IPS-NIHi7 (cell line): ENCODE data around the gene CDKN1B.
"Not testable (repeated sequence)": the region's sequence is repeated elsewhere in the genome, so short reads cannot be mapped to it uniquely, and the experiment has no call there.

Source experiments
- DNase-seq: peaks from one replicate; pipeline ENCODE4 v3.0.0; 2012; ENCODE audit warnings: mixed read lengths; ENCODE audit errors: extremely low spot score

The CDKN1B gene

GRCh38 chr12:12724421-12725085, 7.4 kb downstream of the CDKN1B start:
- peak; percentile 30 for DNase-seq

DNA sequence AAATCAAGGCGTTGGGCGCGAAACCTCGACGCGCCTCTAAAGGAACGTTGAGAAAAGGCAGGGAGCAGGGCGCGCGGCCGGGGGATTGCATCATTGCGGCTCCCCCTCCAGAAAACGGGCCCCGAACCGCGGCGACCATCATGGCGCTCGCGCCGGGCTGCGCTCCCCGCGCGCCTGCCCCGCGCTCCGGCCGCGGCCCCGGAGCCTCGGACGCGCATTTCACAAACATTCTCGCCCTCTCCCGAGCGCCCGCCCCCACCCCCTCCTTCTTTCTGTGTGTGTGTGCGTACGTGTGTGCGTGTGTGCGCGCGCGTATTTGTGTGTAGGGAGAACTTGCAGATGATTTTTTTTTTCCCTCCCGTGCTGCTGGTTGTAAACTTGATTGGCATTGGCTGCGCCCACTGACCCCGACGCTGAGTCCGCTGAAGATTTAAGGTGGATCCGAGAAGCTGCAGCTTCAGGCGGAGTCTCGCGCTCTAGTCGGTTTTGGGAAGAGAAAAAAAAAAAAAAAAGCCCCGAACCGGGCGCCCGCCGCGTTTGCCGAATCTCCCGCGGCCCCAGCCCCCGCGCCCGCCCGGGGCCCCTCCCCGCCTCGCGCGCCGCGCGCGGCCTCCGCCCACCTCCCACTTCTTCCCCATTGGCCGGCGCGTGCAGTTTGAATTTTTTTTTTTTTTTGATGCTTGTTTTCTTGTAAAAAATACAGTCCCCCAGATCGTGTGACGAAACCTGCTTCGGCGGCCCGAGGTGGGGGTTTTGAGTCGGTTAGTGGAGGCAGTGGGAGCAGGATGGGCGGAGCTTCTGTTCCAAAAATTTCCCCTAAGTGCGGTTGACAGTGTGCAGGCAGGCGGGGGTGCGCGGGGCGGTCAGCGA, 8.2 kb downstream of the CDKN1B start:
- peak; percentile 78 for DNase-seq

GRCh38 chr12:12725956-12726554, 8.9 kb downstream of the CDKN1B start:
- DNase-seq = no peak

DNA sequence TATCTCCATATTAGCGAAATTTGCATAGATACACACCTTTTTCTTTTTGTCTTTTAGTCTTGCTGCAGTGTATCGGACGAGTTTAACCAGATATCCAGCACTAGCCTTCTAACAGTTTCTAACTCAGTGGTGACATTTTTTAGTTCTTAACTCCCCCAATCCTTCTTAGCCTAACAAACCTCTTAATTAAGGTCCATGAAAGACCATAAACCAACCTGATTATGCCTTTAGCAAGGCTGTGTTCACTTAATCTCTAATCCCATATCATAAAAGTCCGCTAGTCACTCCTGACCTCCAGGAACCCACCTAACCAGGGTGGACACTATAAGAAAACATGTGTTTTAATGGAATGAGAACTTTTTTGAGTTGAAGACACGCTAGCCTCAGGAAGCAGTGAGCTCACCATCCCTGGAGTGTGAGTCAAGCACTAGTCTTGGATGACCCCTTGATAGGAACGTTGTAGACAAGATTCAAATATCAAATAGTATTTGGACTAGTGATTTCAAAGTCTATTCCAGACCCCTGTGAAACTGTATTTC, 9.5 kb downstream of the CDKN1B start:
- no peak for DNase-seq

DNA sequence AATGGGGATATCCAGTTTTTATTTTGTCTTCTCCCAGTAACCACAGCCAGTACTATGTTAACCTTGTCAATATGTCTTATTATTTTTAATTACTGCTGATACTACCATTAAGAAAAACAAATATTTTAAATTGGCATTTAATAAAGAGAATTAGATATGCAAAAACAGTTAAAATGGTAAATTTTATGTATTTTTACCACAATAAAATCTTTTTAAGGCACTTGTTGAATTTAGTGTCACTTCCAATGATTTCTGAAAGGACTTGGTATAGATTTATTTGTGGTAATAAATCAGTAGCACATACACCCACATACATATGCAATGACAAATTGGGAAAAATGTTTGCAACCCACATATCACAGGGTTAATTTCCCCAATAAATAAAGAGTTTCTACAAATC, 14.0 kb downstream of the CDKN1B start:
- DNase-seq = no peak

DNA sequence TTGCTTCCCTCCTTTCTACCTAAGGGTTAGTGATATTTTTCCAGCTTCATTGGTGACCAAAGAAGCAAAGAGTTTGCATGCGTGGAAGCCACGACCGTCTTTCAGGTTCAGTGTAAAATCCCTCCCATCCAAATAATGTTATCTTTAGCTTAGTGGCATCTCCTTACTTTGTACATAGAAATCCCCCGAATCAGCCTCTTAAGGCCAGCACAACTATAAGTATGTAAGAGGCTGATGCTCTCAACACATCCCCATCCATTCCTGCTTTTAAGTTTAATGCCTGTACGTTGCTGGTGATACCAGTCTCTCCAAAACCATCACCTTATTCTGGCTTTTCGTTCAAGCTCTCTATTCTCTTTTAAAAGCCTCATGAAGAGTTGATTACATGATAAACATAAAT, 14.6 kb downstream of the CDKN1B start:
- no peak for DNase-seq

DNA sequence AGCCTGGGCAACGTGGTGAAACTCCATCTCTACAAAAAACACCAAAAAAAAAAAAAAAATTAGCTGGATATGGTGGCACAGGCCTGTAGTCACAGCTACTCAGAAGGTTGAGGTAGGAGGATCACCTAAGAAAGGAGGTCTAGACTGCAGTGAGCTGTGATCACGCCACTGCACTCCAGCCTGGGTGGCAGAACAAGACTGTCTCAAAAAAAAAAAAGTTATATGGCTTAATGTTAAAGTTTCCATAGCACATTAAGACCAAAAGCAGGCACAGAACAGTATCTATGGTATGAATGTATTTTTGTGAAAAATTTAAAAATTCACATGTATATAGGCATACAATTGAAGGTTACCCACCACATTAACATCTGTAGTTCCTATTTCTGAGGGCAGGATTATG, 15.9 kb downstream of the CDKN1B start:
- DNase-seq = no peak

DNA sequence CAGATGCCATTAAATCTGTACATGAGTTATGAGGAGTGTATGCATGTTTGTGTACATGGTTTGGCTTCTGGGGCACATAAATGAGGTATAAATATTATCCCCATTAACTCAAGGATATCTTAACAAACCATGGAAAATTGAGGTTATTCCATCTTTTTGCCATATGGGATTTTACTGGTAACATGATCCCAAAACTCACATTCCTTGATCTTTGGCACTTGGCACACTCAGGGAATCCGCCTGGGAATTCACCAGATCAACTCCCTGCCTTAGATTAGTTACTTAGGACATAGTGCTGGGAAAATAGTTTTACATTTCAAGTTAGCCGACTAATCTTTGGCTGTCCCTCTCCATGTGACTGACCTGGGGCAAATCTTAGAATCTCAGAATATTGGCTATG, 16.9 kb downstream of the CDKN1B start:
- DNase-seq = no peak

- no peak for DNase-seq
Measured at GRCh38 chr12:12734561-12735071, 17.4 kb downstream of the CDKN1B start.

- no peak for DNase-seq
Measured at GRCh38 chr12:12735301-12735700, 18.1 kb downstream of the CDKN1B start.

DNA sequence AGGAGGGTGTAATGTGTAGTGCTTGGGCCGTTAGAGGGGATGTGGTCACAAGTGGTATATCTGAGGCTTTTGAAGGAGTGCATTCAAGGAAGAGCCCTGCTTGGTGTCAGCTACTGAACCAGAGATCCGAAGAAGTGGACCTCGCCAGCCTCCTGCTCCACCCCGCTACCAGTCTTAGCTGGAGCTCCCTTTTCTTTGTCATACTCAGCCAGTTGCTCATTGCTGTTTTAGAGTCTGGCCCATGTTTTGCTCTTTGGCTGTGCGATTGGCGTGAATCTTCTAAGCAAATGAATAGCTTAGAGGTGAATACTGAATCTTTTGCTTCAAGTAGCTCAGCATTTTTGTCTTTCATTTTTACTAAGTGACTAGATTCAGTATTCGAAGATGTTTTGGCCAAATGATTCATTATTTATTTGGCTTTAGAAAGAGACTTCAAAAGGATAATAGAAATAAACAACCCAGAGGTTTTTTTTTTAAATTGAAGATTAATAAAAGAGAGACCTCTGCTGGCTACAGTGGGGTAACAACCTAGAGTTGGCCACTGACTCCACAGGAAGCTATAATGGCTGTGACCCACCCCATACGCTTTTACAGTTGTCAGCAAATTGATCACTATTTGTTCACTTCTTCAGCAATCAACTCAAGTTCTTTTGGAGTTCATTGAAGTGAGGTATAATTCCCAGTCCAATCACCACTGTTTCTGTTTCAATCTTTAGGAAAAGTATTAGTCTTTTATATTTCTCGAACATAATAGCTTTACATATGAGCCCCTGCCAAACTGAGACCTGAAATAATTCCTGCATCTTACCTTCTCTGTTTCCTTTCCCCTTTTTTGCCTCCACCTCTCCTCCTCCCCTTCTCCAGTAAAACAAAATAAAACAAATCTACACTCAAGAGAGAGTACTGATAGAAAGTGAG, 19.9 kb downstream of the CDKN1B start:
- peak; percentile 53 for DNase-seq

DNA sequence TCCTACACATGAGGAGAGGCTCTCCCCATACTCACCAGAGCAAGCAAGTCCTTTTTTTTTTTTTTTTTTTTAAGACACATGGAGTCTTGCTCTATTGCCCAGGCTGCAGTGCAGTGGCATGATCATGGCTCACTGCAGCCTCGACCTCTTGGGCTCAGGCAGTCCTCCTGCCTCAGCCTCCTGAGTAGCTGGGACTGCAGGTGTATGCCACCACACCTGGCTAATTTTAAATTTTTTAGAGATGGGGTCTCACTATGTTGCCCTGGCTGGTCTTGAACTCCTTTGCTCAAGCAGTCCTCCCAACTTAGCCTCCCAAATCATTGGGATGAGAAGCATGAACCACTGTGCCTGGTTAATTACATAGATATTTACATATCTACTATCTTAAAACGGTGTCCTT, 21.0 kb downstream of the CDKN1B start:
- DNase-seq = not testable (repeated sequence)

DNA sequence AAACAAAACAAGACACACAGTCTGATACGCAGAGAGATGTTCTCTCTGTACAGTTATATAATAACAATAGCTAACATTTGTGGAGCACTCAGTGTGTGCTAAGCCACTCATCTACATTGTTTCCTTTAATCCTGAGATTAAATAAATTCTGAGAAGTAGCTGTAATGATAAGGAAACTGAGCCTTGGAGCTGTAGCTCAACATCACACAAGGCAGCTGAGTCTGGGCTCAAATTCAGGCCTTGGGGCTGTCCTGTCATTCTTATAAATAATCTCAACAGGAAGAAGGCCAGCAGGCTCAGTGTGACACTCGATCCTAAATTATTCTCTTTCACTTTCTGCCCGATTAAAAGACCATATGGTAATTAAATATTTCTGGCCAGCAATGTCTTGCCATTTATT, 24.5 kb downstream of the CDKN1B start:
- no peak for DNase-seq

GRCh38 chr12:12744546-12745305, 27.6 kb downstream of the CDKN1B start:
- DNase-seq = no peak

DNA sequence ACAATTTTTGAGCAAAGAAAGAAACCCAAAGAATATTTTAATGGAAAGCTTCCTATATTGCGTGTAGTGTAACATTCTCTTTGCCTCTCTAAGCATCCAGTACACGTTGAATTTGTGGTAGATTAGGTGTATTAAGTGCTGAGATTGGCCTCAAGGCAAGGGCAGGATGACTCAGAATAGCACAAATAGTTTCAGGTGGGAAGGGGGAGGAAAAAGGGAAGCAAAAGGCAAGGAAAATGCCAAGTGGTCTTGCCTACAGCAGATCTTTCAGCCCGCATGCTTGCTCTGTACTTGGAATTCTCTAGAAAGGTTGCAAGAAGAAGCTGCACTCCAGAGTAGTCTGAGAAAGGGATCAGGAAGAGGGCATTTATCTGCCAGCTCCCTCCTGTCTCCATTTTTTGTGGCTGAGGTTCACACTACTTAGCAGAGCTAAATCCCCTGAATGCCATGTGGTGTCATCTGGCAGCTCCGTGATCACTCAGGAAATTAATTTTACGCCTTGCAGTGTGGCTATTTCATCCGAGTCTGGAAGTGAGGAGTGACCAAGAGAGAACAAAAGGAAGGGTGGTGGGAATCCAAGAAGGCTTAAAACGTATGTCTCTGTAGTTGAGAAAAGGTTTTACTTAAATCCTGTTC, 28.5 kb downstream of the CDKN1B start:
- DNase-seq = no peak

GRCh38 chr12:12747278-12747677, 30.1 kb downstream of the CDKN1B start:
- no peak for DNase-seq

DNA sequence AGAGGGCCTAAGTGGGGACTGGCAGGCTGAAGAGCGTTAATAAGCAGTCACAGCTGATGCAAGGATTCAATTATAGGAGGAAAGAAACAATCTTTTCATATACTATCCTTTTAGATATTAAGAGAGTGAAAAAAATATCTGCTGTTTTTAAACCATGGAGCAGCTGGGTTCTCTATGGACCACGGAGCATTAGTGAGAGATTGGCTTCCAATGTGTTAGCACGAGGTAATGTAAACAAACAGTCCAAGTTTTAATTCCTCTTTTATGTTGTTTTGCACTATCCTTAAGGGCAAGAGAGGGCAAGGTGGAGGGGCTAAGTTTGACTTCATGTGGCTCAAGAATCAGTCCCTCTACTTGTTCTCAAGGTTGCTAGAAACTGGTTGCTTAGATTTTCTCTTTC, 30.9 kb downstream of the CDKN1B start:
- DNase-seq = no peak

DNA sequence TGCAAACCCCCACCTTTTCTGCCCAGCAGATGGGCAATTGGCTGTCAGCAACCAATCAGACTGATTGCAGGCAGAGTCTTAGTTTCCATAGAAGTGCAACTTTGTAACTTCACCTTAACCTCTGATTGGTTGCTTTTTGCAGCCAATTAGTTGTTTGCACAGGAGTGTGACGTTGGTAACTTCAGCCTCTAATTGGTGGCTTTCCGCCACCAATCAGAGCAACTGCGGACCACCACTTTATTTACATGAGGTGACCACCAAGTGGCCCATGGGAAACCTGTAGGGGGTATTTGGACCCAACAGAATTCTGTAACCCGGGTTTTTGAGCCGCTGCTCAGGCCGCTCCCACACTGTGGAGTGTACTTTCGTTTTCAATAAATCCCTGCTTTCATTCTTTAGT, 32.3 kb downstream of the CDKN1B start:
- no peak for DNase-seq

GRCh38 chr12:12755923-12756322, 38.8 kb downstream of the CDKN1B start:
- DNase-seq = no peak

- DNase-seq = no peak
Measured at GRCh38 chr12:12757121-12757520, 40.0 kb downstream of the CDKN1B start.
